HepG2 (cell line): ENCODE data around the gene ST6GALNAC6. TPM values are rescaled to one million over a fixed set of nuclear protein-coding genes. Genes with fewer than 3 reads are reported as not detected.

ENCODE experiments used
- CENPT ChIP-seq: sonication (generic); formaldehyde crosslinking; IDR thresholded peaks from 2 replicates; pipeline ENCODE4 v1.8.0; 2022; ENCODE audit warnings: low read depth, mild to moderate bottlenecking, moderate library complexity, missing genetic modification reagents
- EZH2 ChIP-seq: conservative IDR thresholded peaks from 2 replicates; pipeline ENCODE4 v1.6.1; 2012; ENCODE audit warnings: mild to moderate bottlenecking, low read depth, low read length, moderate library complexity
- HMG20B ChIP-seq: conservative IDR thresholded peaks from 2 replicates; pipeline ENCODE4 v1.6.1; 2016; ENCODE audit warnings: missing genetic modification reagents, missing compliant biosample characterization
- KDM2A ChIP-seq: sonication (generic); formaldehyde crosslinking; IDR thresholded peaks from 2 replicates; pipeline ENCODE4 v1.4.0; 2020; ENCODE audit warnings: low read depth, missing genetic modification reagents, borderline replicate concordance
- KLF12 ChIP-seq: sonication (generic); formaldehyde crosslinking; IDR thresholded peaks from 2 replicates; pipeline ENCODE4 v1.4.0; 2020; ENCODE audit warnings: missing genetic modification reagents, borderline replicate concordance
- MIER2 ChIP-seq: IDR thresholded peaks from 2 replicates; pipeline ENCODE4 v1.6.1; 2016; ENCODE audit warnings: missing biosample characterization, missing genetic modification reagents
- SAFB2 ChIP-seq: sonication (generic); formaldehyde crosslinking; IDR thresholded peaks from 2 replicates; pipeline ENCODE4 v1.5.1; 2020; ENCODE audit warnings: missing genetic modification reagents, low read depth, mild to moderate bottlenecking, borderline replicate concordance
- SMC3 ChIP-seq: IDR thresholded peaks from 2 replicates; pipeline ENCODE4 v1.6.1; 2011; ENCODE audit warnings: low read length, improper control_type of control experiment
- ZNF138 ChIP-seq: sonication (generic); formaldehyde crosslinking; IDR thresholded peaks from 2 replicates; pipeline ENCODE4 v1.5.0; 2020; ENCODE audit warnings: mild to moderate bottlenecking, low read depth, missing genetic modification reagents
- ZNF263 ChIP-seq: sonication (generic); formaldehyde crosslinking; IDR thresholded peaks from 2 replicates; pipeline ENCODE4 v1.4.0; 2020; ENCODE audit warnings: missing genetic modification reagents
- ZNF543 ChIP-seq: sonication (generic); formaldehyde crosslinking; IDR thresholded peaks from 2 replicates; pipeline ENCODE4 v1.4.0; 2020; ENCODE audit warnings: mild to moderate bottlenecking, missing genetic modification reagents
- ZNF737 ChIP-seq: sonication (generic); formaldehyde crosslinking; IDR thresholded peaks from 2 replicates; pipeline ENCODE4 v1.5.0; 2020; ENCODE audit warnings: missing genetic modification reagents, mild to moderate bottlenecking, borderline replicate concordance
- ZNF782 ChIP-seq: sonication (generic); formaldehyde crosslinking; IDR thresholded peaks from 2 replicates; pipeline ENCODE4 v1.4.0; 2020; ENCODE audit warnings: missing genetic modification reagents, mild to moderate bottlenecking, borderline replicate concordance
- ZNF891 ChIP-seq: sonication (generic); formaldehyde crosslinking; IDR thresholded peaks from 2 replicates; pipeline ENCODE4 v1.5.0; 2020; ENCODE audit warnings: mild to moderate bottlenecking, missing genetic modification reagents
- ZSCAN22 ChIP-seq: sonication (generic); formaldehyde crosslinking; IDR thresholded peaks from 2 replicates; pipeline ENCODE4 v1.4.0; 2020; ENCODE audit warnings: mild to moderate bottlenecking, missing genetic modification reagents
- polyA plus RNA-seq, 8 experiments: library from polyadenylated mRNA; depleted of rRNA in 3 of 8; stranded (reverse) in 7 of 8; unstranded in 1 of 8; fragments of >200 nt; fragmentation: Illumina TruSeq in 4 of 8; extraction: Trizol in 4 of 8; gene quantifications; 2 replicates each; pipeline versions ENCODE4 v1.2.1 to v1.2.3, GENCODE V29; 2011 to 2016; ENCODE audit warnings: low read depth in 4 of 8, missing spikeins in 1 of 8, mixed read lengths in 1 of 8; ENCODE audit not compliant: insufficient read depth in 1 of 8
- total RNA-seq, 5 experiments: library from RNA; depleted of rRNA; stranded (reverse); fragments of >200 nt; fragmentation: Illumina TruSeq; extraction: Trizol; gene quantifications; 2 replicates each; pipeline ENCODE4 v1.2.3, GENCODE V29; 2016; ENCODE audit warnings: low read depth in 1 of 5
- TF ChIP-seq, protein P1 (sequence below): sonication (generic); formaldehyde crosslinking; IDR thresholded peaks from 2 replicates; pipeline ENCODE4 v1.8.0; 2022; ENCODE audit warnings: mild to moderate bottlenecking, missing genetic modification reagents, moderate library complexity
- TF ChIP-seq, protein P2 (sequence below): sonication (generic); formaldehyde crosslinking; IDR thresholded peaks from 2 replicates; pipeline ENCODE4 v1.8.1; 2023; ENCODE audit warnings: mild to moderate bottlenecking, missing genetic modification reagents
- TF ChIP-seq, protein P3 (sequence below): sonication (generic); formaldehyde crosslinking; IDR thresholded peaks from 2 replicates; pipeline ENCODE4 v1.4.0; 2020; ENCODE audit warnings: mild to moderate bottlenecking, missing genetic modification reagents
- TF ChIP-seq, protein P4 (sequence below): sonication (generic); formaldehyde crosslinking; IDR thresholded peaks from 2 replicates; pipeline ENCODE4 v1.4.0; 2020; ENCODE audit warnings: missing genetic modification reagents
- TF ChIP-seq, protein P5 (sequence below), 2 experiments: sonication (generic) in 1 of 2; formaldehyde crosslinking in 1 of 2; IDR thresholded peaks; 2 replicates each; pipeline versions ENCODE4 v1.4.0 to v1.6.1; 2018 to 2020; ENCODE audit warnings: missing genetic modification reagents in 2 of 2, borderline replicate concordance in 1 of 2, low read depth in 1 of 2, mild to moderate bottlenecking in 1 of 2, missing biosample characterization in 1 of 2

The ST6GALNAC6 gene
- total and polyA plus RNA-seq, 2 of the 13 experiments (the other 11 are each of a cell fraction or from before 2014, with no cell fraction given): 18.5 to 65.4 TPM

DNA sequence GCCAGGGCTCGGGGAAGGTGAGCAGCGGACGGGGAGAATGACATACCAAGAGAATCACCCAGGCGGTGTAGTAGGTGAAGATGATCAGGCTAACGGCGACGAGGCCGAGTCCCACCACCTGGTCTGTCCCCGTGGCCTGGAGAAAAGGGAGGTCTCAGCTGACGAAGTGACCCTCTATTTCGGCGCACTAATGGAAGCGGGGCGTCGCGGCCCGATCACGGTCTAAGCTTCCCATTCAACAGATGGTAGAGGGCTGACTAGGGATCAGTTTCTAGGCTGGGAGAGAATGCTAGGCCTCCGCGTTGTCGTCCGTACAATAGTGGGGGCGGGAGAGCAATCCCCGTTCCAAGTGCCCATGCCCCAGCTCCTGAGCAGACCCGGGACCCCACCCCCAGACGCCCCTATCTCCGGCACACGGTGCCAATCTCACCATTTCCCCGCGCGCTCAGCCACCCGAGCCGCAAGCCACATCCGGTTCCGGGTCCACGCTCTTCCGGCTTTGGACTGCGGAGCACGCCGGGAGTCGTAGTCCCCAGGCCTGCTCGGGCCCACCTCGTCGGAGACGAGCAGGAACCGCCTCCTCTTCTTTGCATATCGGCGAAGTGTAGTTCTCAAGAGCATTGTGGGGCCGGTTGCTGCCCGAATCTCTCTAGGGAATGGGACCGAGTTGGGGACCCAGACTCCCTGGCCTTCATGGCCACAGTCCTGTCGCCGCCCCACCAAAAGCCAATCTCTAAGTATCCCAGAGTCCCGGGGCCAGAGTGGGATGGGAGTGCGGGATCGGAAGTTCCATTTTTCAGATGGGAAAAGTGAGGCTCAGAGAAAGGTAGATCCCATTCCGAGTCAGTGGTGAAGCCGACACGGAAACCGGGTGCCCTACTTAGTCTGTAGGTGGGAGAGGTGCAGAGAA is 38.2 kb upstream of the ST6GALNAC6 start, which contains the start of gene DPM2 (continued):
- TF ChIP-seq, protein P1, sequence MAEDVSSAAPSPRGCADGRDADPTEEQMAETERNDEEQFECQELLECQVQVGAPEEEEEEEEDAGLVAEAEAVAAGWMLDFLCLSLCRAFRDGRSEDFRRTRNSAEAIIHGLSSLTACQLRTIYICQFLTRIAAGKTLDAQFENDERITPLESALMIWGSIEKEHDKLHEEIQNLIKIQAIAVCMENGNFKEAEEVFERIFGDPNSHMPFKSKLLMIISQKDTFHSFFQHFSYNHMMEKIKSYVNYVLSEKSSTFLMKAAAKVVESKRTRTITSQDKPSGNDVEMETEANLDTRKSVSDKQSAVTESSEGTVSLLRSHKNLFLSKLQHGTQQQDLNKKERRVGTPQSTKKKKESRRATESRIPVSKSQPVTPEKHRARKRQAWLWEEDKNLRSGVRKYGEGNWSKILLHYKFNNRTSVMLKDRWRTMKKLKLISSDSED: no peak
- TF ChIP-seq HMG20B (CRISPR knock-in tag) (no peak), SMC3 (no peak), EZH2 (no peak), ZSCAN22 (CRISPR knock-in tag) (no peak), ZNF543 (CRISPR knock-in tag) (no peak), ZNF737 (CRISPR knock-in tag) (no peak), SAFB2 (CRISPR knock-in tag) (no peak), ZNF263 (CRISPR knock-in tag) (no peak; the same call in 1 of the 2 replicates), CENPT (CRISPR knock-in tag) (0 out of 2 replicates have a peak, but pooled peaks have one; percentile 33), ZNF891 (peak; percentile 71; the same call in 1 of the 2 replicates), MIER2 (CRISPR knock-in tag) (no peak), ZNF782 (no peak), ZNF138 (CRISPR knock-in tag) (no peak), KLF12 (CRISPR knock-in tag) (no peak), KDM2A (CRISPR knock-in tag) (peak; percentile 99)
- TF ChIP-seq, protein P2, sequence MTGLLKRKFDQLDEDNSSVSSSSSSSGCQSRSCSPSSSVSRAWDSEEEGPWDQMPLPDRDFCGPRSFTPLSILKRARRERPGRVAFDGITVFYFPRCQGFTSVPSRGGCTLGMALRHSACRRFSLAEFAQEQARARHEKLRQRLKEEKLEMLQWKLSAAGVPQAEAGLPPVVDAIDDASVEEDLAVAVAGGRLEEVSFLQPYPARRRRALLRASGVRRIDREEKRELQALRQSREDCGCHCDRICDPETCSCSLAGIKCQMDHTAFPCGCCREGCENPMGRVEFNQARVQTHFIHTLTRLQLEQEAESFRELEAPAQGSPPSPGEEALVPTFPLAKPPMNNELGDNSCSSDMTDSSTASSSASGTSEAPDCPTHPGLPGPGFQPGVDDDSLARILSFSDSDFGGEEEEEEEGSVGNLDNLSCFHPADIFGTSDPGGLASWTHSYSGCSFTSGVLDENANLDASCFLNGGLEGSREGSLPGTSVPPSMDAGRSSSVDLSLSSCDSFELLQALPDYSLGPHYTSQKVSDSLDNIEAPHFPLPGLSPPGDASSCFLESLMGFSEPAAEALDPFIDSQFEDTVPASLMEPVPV (CRISPR knock-in tag): no peak
- TF ChIP-seq, protein P3, sequence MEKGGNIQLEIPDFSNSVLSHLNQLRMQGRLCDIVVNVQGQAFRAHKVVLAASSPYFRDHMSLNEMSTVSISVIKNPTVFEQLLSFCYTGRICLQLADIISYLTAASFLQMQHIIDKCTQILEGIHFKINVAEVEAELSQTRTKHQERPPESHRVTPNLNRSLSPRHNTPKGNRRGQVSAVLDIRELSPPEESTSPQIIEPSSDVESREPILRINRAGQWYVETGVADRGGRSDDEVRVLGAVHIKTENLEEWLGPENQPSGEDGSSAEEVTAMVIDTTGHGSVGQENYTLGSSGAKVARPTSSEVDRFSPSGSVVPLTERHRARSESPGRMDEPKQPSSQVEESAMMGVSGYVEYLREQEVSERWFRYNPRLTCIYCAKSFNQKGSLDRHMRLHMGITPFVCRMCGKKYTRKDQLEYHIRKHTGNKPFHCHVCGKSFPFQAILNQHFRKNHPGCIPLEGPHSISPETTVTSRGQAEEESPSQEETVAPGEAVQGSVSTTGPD (CRISPR knock-in tag): no peak
- TF ChIP-seq, protein P4, sequence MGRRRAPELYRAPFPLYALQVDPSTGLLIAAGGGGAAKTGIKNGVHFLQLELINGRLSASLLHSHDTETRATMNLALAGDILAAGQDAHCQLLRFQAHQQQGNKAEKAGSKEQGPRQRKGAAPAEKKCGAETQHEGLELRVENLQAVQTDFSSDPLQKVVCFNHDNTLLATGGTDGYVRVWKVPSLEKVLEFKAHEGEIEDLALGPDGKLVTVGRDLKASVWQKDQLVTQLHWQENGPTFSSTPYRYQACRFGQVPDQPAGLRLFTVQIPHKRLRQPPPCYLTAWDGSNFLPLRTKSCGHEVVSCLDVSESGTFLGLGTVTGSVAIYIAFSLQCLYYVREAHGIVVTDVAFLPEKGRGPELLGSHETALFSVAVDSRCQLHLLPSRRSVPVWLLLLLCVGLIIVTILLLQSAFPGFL: no peak
- TF ChIP-seq, protein P5, sequence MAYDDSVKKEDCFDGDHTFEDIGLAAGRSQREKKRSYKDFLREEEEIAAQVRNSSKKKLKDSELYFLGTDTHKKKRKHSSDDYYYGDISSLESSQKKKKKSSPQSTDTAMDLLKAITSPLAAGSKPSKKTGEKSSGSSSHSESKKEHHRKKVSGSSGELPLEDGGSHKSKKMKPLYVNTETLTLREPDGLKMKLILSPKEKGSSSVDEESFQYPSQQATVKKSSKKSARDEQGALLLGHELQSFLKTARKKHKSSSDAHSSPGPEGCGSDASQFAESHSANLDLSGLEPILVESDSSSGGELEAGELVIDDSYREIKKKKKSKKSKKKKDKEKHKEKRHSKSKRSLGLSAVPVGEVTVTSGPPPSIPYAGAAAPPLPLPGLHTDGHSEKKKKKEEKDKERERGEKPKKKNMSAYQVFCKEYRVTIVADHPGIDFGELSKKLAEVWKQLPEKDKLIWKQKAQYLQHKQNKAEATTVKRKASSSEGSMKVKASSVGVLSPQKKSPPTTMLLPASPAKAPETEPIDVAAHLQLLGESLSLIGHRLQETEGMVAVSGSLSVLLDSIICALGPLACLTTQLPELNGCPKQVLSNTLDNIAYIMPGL (CRISPR knock-in tag; IDR thresholded peaks at IDR 0.05; ENCODE audit: borderline replicate concordance in 1 of 2, low read depth in 1 of 2): peak in 1 of 2 experiments; percentile 43; a peak in 1 of 4 replicates
